Gastroesophageal sphincter (tissue), 3 donors: Measurements from ENCODE around the gene CGNL1.

Experiments used
- CTCF ChIP-seq, 4 experiments: fragments of 200-600 bp in 2 of 4; fragments of 450-650 bp in 2 of 4; sonication (generic) in 1 of 4; IDR thresholded peaks; one replicate each; pipeline ENCODE4 v1.5.1; 2017 to 2019; ENCODE audit warnings: antibody characterized with exemption in 4 of 4, mild to moderate bottlenecking in 2 of 4, moderate library complexity in 2 of 4
- POLR2A ChIP-seq, 2 donors: fragments of 450-650 bp; IDR thresholded peaks; one replicate each; pipeline ENCODE4 v1.6.1; 2017; ENCODE audit warnings: antibody characterized with exemption in 2 of 2, mild to moderate bottlenecking in 2 of 2, moderate library complexity in 1 of 2

GRCh38 chr15:57595011-57595866 is 218.9 kb downstream of the CGNL1 start:
- no peak for TF ChIP-seq CTCF (IDR thresholded peaks at IDR 0.05)
- no peak for TF ChIP-seq POLR2A (IDR thresholded peaks at IDR 0.05)
